Choroid plexus epithelial cell (primary cell): ENCODE measurements around the gene HNMT.

ENCODE experiments used
- DNase-seq: peaks from one replicate; pipeline ENCODE4 v3.0.0-alpha.2; 2010; ENCODE audit warnings: low read depth
- H3K4me3 ChIP-seq: 2 replicates; pipeline ENCODE4 v1.5.1; 2011; ENCODE audit warnings: low read depth, mild to moderate bottlenecking, control low read depth, low read length, moderate library complexity
- TF ChIP-seq, protein P1 (sequence below): conservative IDR thresholded peaks from 2 replicates; pipeline ENCODE4 v1.5.1; 2011; ENCODE audit warnings: low read depth, mild to moderate bottlenecking, control low read depth, inconsistent platforms, low read length, moderate library complexity

HNMT gene

DNA sequence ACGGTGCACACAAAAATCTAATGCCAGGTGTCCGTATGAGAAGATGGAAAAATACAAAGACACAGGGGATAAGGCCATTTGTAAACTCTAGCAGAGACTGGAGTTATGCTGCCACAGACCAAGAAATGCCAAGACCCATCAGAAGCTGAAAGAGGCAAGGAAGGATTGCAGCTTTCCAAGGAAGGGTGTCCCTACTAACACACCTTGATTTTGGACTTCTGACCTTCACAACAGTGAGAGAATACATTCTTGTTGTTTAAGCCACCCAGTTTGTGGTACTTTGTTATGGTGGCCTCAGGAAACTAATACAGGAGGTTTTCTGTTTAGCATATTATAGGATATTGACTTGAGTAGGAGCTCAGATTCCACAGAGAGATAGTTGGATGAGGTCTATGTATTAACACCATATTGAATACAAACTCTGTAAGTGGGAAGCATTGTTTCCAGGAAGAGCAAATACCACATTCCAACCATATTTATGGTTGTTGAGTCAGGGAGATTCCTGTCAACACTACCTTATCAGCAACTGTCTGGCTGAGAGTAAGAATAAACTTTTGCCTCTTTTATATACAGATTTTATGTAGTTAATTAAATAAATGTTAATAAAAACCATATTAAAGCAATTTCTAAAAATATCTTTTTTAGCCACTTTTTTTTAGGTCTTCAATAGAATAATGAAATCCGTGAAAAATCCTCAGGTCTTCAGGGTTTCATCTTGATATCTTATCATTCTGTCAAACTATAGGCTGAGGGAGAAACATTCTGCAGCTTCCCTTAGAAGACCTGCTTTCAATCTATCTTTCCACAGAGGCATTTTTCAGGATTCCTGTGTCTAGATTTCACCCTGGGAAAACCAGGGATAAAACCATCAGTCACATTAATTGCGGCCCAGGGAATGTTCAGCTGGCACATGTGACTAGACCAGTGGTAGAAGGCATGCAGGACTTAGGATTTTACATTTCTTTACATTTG, 35.4 kb upstream of the HNMT start:
- DNase-seq = peak; percentile 86
- no peak overlapping the region for H3K4me3 ChIP-seq
- TF ChIP-seq, protein P1, sequence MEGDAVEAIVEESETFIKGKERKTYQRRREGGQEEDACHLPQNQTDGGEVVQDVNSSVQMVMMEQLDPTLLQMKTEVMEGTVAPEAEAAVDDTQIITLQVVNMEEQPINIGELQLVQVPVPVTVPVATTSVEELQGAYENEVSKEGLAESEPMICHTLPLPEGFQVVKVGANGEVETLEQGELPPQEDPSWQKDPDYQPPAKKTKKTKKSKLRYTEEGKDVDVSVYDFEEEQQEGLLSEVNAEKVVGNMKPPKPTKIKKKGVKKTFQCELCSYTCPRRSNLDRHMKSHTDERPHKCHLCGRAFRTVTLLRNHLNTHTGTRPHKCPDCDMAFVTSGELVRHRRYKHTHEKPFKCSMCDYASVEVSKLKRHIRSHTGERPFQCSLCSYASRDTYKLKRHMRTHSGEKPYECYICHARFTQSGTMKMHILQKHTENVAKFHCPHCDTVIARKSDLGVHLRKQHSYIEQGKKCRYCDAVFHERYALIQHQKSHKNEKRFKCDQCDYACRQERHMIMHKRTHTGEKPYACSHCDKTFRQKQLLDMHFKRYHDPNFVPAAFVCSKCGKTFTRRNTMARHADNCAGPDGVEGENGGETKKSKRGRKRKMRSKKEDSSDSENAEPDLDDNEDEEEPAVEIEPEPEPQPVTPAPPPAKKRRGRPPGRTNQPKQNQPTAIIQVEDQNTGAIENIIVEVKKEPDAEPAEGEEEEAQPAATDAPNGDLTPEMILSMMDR = no peak

GRCh38 chr2:137929519-137929916, 34.8 kb upstream of the HNMT start:
- H3K4me3 ChIP-seq = no peak overlapping the region
- DNase-seq = no peak
- TF ChIP-seq, protein P1 = no peak

- TF ChIP-seq, protein P1 = no peak
- H3K4me3 ChIP-seq = no peak overlapping the region
- DNase-seq = no peak
Observed at GRCh38 chr2:137930146-137930545, 34.1 kb upstream of the HNMT start.

DNA sequence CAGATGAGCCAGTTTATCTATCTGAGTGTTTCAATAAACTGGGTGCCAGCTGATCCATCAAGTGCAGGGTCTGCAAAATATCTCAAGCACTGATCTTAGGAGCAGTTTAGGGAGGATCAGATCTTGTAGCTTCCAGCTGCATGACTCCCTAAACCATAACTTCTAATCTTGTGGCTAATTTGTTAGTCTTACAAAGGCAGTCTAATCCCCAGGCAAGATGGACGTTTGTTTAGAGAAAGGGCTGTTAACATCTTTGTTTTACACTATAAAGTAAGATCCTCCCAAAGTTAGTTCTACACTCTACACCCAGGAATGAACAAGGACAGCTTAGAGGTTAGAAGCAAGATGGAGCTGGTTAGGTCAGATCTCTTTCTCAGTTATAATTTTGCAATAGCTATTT, 28.7 kb upstream of the HNMT start:
- DNase-seq = no peak
- no peak overlapping the region for H3K4me3 ChIP-seq
- TF ChIP-seq, protein P1 = no peak

- TF ChIP-seq, protein P1 = no peak
- no peak overlapping the region for H3K4me3 ChIP-seq
- no peak for DNase-seq
Observed at GRCh38 chr2:137937246-137937645, 27.0 kb upstream of the HNMT start.

DNA sequence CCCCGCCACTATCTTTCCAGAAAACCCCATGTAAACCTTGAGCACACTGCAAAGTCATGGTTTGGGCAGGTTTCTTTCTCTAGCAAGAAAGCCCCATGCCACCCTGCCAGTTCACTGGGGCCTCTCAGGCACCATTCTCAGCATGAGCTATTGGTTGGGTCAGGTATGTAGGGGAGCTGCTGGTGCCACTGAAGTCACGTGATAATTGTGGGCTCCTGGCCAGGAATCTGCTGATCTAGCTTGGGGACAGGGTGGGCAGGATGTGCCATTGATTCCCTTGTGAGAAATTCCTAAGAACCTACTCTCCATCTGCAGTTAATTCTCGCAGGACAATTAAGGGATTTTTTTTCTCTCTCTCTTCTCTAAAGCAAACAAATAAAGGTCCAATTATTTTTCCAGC, 26.5 kb upstream of the HNMT start:
- H3K4me3 ChIP-seq = no peak overlapping the region
- no peak for DNase-seq
- TF ChIP-seq, protein P1 = no peak

DNA sequence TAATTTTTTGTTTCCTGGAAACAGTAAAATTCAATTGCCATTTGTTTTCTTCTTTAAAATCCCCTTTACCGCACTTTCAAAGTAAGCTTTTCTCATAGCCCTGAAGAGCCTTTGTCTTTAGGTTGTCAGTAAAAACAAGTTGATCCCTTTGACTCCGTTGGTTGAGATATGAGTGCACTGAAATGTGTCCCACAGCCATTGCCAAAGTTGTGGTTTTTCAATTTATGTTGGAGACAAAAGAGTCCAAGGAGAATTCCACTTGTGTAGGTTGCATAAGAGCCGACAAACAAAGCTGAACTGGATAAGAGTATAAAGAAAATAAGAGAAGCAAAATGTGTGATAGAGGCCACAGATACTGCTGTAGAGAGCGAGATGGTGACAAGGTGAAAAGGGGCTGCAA, 26.1 kb upstream of the HNMT start:
- DNase-seq = peak; percentile 76
- TF ChIP-seq, protein P1 = no peak
- no peak overlapping the region for H3K4me3 ChIP-seq
